Measurements from ENCODE around the gene SLC24A3.

- TF ChIP-seq EZH2phosphoT487 (IDR thresholded peaks at IDR 0.05; ENCODE audit: insufficient read depth, low read depth) (no peak), EZH2 (IDR thresholded peaks at IDR 0.05; ENCODE audit: insufficient read depth, poor library complexity, severe bottlenecking) (no peak)
Observed at GRCh38 chr20:19758133-19758500, 545.7 kb downstream of the SLC24A3 start, which contains the start of gene RIN2.
